NCI-H524 treated with DMSO at 0.1 percent for 48 hours (cell line): ENCODE results near the gene ZBTB8B.

ENCODE experiments used
- DNase-seq: peaks from one replicate; lab custom pipeline; 2025; lab: John Stamatoyannopoulos, UW

Gene ZBTB8B

GRCh38 chr1:32508761-32509160, 43.9 kb downstream of the ZBTB8B start:
- DNase-seq, result no peak

- no peak for DNase-seq
These were observed 45.1 kb downstream of the ZBTB8B start for GRCh38 chr1:32509939-32510338.
